Stromal cell of bone marrow (primary cell): ENCODE measurements around the gene ZDHHC18.
"Not testable (repeated sequence)": the region's sequence is repeated elsewhere in the genome, so short reads cannot be mapped to it uniquely, and the experiment has no call there.

ENCODE experiments used
- DNase-seq: peaks from one replicate; pipeline ENCODE4 v3.0.0-alpha.2; 2012; ENCODE audit warnings: low read depth

ZDHHC18 gene

DNA sequence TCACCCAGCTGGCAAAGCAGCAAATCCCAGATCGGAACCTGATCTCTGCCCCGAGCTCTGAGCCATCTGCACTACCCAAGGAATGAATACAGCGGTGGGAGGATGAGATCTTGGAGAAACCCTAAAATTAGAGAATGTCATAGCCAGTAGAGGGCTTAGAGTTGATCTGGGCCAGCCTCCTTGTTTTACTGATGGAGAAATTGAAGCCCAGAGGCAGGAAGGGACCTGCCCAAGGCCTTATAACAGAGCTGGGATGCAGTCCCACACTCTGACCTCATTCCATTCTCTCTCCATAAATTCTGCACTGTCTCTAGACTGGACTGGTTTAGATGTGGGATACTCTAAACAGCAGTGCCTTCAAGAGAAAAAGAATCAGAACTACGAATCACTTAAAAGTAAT lies 31.7 kb downstream of the ZDHHC18 start:
- no peak for DNase-seq

- DNase-seq = no peak
These were observed 32.6 kb downstream of the ZDHHC18 start for GRCh38 chr1:26858891-26859640.

DNA sequence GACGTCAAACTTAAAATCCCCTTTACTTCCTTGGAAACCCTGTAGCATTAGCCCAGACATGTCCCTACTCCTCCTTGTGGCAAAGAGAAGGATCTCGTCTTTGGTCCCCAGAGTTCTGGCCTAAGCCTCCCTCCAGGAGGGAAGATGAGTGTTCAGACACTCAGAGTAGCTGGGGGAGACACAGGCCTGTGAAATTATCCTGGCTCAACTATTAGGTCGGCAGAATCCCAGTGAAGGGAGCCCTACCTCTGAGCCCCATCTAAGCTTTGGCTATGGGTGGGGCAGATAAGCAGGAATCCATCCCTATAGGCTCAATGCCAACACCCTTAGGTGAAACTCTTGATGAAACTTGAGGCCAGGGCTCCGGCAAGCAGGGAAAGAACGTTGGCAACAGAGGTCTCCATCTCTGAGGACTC lies 34.8 kb downstream of the ZDHHC18 start:
- DNase-seq = no peak

DNA sequence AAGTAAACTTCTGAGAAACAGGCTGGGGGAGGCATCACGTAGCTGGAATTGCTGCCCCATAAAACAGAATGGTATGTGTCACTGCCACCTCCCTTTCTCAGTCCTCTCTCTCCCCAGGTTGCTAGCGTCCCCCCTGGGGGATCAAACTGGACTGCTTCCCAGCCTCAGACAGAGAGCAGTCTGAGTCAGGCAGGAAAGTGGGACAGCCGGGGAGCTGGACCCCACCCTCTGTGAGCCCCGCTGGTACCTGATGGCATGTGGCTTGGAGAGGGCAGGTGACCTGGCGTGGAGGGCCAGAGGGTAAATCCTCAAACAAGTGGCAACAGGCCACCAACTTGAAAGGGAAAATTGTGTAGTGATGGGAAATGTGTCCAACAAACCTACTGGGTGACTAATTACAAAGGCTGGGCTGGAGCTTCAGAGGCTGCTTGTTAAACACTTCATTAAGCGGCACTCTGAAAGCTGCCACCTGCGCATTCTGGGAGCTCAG lies 35.4 kb downstream of the ZDHHC18 start:
- peak; percentile 17 for DNase-seq

DNA sequence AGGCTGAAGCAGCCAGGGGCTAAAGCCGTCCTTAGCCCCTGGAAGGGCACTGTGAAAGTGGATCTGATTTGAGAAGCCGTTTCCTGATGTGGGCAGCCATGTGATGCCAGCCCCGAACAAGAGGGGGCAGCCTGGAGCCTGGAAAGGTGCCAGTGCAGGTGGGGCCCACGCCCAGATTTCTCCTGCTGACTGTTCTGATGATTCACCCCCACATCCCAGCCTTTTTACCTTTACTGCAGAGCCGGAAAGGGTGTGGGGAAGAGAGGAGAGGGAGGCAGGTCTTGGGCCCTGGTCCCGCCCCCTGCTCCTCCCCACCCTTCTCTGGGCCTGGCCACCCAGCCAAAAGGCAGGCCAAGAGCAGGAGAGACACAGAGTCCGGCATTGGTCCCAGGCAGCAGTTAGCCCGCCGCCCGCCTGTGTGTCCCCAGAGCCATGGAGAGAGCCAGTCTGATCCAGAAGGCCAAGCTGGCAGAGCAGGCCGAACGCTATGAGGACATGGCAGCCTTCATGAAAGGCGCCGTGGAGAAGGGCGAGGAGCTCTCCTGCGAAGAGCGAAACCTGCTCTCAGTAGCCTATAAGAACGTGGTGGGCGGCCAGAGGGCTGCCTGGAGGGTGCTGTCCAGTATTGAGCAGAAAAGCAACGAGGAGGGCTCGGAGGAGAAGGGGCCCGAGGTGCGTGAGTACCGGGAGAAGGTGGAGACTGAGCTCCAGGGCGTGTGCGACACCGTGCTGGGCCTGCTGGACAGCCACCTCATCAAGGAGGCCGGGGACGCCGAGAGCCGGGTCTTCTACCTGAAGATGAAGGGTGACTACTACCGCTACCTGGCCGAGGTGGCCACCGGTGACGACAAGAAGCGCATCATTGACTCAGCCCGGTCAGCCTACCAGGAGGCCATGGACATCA lies 36.5 kb downstream of the ZDHHC18 start, which contains the start of gene SFN:
TSS of gene SFN (plus strand) at position 369 of the 904 bp plus-strand sequence. CDS start at position 433, 64 bp downstream.
- no peak for DNase-seq

DNA sequence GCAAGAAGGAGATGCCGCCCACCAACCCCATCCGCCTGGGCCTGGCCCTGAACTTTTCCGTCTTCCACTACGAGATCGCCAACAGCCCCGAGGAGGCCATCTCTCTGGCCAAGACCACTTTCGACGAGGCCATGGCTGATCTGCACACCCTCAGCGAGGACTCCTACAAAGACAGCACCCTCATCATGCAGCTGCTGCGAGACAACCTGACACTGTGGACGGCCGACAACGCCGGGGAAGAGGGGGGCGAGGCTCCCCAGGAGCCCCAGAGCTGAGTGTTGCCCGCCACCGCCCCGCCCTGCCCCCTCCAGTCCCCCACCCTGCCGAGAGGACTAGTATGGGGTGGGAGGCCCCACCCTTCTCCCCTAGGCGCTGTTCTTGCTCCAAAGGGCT lies 37.2 kb downstream of the ZDHHC18 start:
- DNase-seq = no peak

DNA sequence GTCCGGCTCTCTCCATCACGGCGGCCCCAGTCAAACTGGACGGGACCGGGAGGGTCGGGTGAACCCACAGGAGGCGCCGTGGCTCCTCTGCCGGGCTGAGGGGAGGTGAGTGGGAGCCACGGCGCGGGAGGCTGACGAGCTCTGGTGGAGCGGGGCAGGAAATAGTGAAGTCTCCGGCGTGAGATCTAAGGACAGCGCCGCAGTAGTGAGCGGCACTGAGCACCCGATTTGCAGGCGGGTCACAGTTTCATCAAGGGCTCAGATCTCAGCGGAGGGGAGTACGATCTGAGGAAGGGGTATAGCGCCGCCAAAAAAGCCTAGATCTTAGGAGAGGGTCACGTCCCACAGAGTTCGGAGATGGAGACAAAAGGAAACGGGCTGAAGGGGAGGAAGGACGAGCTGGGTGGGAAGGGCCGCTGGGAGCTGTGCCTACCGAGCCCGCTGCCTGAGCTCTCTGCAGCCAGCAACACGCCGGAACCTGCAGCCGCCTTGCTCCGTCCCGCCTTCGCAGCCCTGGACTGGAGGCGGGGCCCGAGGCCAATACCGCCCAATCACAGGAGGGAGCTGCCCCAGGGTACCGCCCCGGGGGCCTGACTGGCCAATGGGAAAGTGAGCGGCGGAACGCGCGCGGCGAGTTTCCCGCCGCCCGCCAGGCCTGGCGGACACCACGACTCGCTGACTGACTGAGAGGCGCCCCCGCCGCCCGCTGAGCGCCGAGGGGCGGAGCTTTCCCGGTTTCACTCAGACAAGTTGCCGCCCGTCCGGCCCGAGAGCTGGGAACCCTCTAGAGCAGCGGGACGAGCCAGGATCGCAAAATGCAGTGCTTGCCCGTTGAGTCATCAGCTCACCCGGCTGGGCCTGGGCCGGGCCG lies 38.4 kb downstream of the ZDHHC18 start:
- DNase-seq = peak; percentile 97

DNA sequence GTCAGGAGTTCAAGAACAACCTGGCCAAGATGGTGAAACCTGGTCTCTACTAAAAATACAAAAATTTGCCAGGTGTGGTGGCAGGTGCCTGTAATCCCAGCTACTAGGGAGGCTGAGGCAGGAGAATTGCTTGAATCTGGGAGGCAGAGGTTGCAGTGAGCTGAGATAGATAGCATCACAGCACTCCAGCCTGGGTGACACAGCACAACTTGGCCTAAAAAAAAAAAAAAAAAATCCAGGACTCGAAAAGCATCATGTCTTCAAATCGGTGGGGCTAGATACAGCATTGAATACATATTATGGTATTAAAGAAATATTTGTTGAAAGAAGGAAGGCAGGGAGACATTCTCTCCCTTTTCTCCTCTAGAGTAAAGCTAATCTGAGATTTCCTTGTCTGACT lies 46.6 kb downstream of the ZDHHC18 start:
- DNase-seq = not testable (repeated sequence)

DNA sequence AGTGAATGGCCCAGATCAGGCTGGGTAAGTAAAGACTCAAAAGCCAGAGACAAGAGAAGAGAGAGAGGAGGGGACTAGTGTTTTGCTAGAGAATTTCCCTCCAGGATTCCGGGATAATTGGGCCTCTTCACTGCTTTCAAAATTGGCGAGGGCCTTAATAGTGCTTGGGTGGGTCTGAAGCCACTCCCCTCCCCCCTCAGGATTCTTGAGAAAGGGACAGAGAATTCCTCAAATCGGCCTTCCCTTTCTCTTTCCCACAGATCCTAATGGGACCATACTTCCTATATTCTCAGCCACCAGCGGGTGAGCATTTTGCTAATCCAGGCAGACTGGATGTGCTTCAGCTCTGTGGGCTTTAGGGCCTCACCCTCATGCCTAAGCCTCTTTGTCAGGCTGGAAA lies 48.4 kb downstream of the ZDHHC18 start:
- DNase-seq = no peak

GRCh38 chr1:26877326-26877725 lies 50.8 kb downstream of the ZDHHC18 start:
- DNase-seq = no peak

DNA sequence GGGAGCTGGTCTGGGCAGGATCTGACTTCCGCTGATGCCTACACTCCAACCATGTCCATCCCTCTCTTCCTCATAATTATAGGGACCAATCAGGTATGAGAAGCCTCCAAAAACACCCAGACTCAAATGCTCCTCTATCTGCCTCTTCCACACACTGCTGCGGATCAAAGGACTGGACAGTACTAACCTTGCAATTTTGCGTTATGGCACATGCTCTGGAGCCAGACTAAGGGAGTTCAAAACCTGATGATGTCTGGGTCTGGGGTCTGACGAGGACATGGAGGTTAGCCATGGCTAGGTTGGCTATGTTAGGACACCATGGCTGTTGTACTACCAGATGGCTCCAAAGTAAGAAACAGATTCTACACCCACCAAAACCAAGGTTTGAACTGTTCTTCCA lies 53.3 kb downstream of the ZDHHC18 start:
- no peak for DNase-seq

GRCh38 chr1:26881611-26882010 lies 55.1 kb downstream of the ZDHHC18 start:
- DNase-seq = not testable (repeated sequence)

GRCh38 chr1:26882696-26883463 lies 56.4 kb downstream of the ZDHHC18 start:
- no peak for DNase-seq

GRCh38 chr1:26887125-26887524 lies 60.6 kb downstream of the ZDHHC18 start:
- peak; percentile 27 for DNase-seq

DNA sequence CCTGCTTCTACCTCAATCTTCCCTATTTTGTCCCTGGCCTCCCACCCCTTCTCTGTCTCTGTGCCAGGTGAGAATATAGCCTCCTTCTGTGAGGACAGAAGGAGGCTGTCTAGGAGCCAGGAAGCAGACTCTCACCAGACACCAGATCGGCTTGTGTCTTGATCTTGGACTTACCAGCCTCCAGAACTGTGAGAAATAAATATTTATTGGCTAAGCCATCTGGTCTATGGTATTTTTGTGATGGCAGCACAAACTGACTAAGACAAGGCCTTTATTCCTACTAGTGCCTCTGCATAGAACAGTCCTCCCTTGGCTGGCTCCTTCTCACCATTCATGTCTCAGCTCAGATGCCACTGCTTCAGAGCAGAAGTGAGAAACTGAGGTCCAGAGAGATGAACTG lies 61.7 kb downstream of the ZDHHC18 start:
- no peak for DNase-seq

DNA sequence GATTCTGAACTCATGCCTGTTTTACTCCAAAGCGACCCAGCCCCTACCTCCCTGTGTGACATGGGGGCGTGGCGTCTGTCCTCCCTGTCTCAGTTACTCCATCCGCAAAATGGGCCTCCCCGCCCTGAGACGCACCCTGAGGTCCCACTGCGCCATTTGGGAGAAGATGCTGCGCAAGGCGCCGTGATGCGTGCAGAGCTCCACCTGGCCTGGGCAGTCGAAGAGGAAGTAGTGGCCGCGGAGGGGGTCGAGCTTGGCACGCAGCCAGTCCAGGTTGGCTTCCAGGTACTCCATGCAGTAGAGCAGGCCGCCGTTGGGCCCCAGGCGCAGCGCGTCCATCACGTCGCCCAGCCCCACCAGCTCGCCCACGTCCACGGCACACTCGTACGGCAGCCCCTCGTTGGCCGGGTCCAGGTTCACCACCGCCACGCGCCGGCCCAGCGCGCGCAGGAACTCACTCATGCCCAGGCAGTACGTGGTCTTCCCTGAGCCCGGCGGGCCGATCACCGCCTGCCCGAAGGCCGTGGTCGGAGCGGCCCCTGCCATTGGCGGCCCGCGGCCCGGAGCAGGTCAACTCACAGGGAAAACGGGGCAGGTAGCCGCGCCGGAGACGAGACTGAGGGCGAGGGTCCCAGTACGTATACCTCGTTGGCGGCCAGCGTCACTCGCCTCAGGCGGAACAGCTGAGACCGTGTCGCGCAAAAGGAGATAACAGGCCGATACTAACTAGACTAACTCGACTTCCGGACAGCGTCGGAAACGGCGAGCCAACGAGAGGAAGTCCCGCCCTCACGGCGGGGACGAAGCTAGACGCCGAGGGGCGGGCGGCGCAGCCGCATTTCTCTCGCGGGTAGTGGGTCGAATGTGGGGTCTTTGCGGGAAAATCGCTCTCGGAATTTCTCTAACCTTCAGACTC lies 63.3 kb downstream of the ZDHHC18 start, which contains the start of gene GPN2:
TSS of gene GPN2 (minus strand) at position 733 of the 916 bp plus-strand sequence. CDS start at position 546, 187 bp downstream.
- peak; percentile 57 for DNase-seq

DNA sequence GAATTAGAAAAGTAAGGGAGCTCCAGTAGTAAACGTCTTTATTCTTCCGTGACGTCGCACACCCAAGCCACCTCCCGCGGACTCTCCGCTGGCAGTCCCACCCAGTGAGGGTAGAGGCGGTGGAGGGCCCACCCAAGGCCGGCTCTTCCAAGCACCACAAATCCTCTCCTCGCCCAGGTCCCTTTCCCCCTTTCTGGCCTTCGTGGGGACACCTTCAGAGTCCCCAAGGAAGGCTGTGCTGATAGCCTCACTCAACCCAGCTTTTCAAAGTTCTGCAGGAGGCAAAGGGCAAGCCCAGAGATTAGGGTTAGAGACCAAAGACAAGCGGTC lies 63.9 kb downstream of the ZDHHC18 start:
- no peak for DNase-seq

DNA sequence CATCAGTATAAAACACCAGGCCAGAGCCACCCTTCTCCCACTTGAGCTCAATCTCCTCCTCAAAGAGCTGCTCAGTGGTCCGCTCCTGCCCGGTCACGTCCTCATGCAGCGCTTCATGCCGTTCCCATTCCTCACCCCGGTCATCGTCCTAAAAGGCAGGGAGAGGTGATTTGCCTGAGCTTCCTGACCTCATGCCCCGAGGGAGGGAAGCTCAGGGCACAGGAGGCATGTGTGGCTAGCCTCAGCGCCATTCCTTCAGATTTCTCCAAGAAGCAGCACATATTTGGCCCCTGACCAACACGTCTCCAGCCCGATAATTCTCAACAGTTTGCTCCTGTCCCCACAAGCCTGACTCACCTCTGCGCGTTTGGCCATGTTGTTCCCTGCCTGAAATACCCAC lies 67.8 kb downstream of the ZDHHC18 start:
- no peak for DNase-seq

- DNase-seq = no peak
These were observed 70.9 kb downstream of the ZDHHC18 start for GRCh38 chr1:26897351-26897750.
